Skeletal muscle cell (primary cell): ENCODE measurements around the gene USP7.
A peak's percentile ranks its signal among the peaks of the same experiment; 100 is the strongest.

Experiments
- DNase-seq: peaks from one replicate; pipeline ENCODE4 v3.0.0-alpha.2; 2010; ENCODE audit warnings: low read depth
- H3K4me3 ChIP-seq: 2 replicates; pipeline ENCODE4 v1.5.1; 2011; ENCODE audit warnings: low read depth, mild to moderate bottlenecking, control low read depth, low read length, moderate library complexity

USP7 gene

GRCh38 chr16:8868416-8869211 lies 95.1 kb downstream of the USP7 start, which contains the start of gene CARHSP1:
TSS of gene CARHSP1 (minus strand) at chr16:8869006. CDS start at chr16:8859328, 9,678 bp downstream.
- peak; percentile 61 for DNase-seq
- peak within 1 kb of the TSS; percentile 73 for H3K4me3 ChIP-seq

- no peak for DNase-seq
- peak overlapping the region; percentile 73 for H3K4me3 ChIP-seq
Observed at GRCh38 chr16:8867932-8868415, 95.7 kb downstream of the USP7 start.

- DNase-seq: no peak
- peak overlapping the region; percentile 73 for H3K4me3 ChIP-seq
Observed at GRCh38 chr16:8867216-8867931, 96.3 kb downstream of the USP7 start.

GRCh38 chr16:8866884-8867215 lies 96.9 kb downstream of the USP7 start:
- H3K4me3 ChIP-seq: peak overlapping the region; percentile 73
- no peak for DNase-seq

GRCh38 chr16:8866118-8866883 lies 97.4 kb downstream of the USP7 start:
- H3K4me3 ChIP-seq: peak overlapping the region; percentile 73
- DNase-seq: no peak

- no peak overlapping the region for H3K4me3 ChIP-seq
- no peak for DNase-seq
Observed at GRCh38 chr16:8865145-8865882, 98.4 kb downstream of the USP7 start.

GRCh38 chr16:8864480-8865110 lies 99.1 kb downstream of the USP7 start:
- no peak overlapping the region for H3K4me3 ChIP-seq
- DNase-seq: no peak

GRCh38 chr16:8863594-8864424 lies 99.9 kb downstream of the USP7 start:
- DNase-seq: no peak
- no peak overlapping the region for H3K4me3 ChIP-seq

GRCh38 chr16:8862309-8863130 lies 101.2 kb downstream of the USP7 start:
- DNase-seq: no peak
- H3K4me3 ChIP-seq: no peak overlapping the region

- no peak for DNase-seq
- H3K4me3 ChIP-seq: no peak overlapping the region
Observed at GRCh38 chr16:8861563-8862308, 102.0 kb downstream of the USP7 start.

- H3K4me3 ChIP-seq: no peak overlapping the region
- DNase-seq: peak; percentile 19
Observed at GRCh38 chr16:8859913-8860881, 103.5 kb downstream of the USP7 start.

GRCh38 chr16:8858994-8859912 lies 104.5 kb downstream of the USP7 start:
- no peak for DNase-seq
- no peak overlapping the region for H3K4me3 ChIP-seq

- no peak for DNase-seq
- no peak overlapping the region for H3K4me3 ChIP-seq
Observed at GRCh38 chr16:8855972-8856371, 107.7 kb downstream of the USP7 start.

GRCh38 chr16:8855051-8855786 lies 108.5 kb downstream of the USP7 start:
- no peak for DNase-seq
- H3K4me3 ChIP-seq: no peak overlapping the region
